T-helper 2 cell treated with Interferon-gamma antibody and Interleukin-4, amounts not matched to agents 5 μg/mL and 100 μg/mL, for 36 hours (primary cell): ENCODE measurements around the gene GTF2H1.
A peak's percentile ranks its signal among the peaks of the same experiment; 100 is the strongest.

ENCODE experiments used
- DNase-seq: peaks from one replicate; pipeline ENCODE4 v3.0.0; 2021; ENCODE audit warnings: low spot score
- H3K27ac Mint-ChIP-seq: one replicate; pipeline ENCODE4 v1.8.0; 2021; ENCODE audit warnings: mild to moderate bottlenecking, mixed read lengths
- H3K27me3 Mint-ChIP-seq: one replicate; pipeline ENCODE4 v1.8.0; 2021; ENCODE audit warnings: low read depth, mixed read lengths
- H3K36me3 Mint-ChIP-seq: one replicate; pipeline ENCODE4 v1.8.0; 2021; ENCODE audit warnings: low read depth, mixed read lengths
- H3K4me1 Mint-ChIP-seq: one replicate; pipeline ENCODE4 v1.8.0; 2021; ENCODE audit warnings: low read depth, mixed read lengths
- H3K4me3 Mint-ChIP-seq: one replicate; pipeline ENCODE4 v1.8.0; 2022; ENCODE audit warnings: mild to moderate bottlenecking, moderate library complexity, mixed read lengths
- H3K9me3 Mint-ChIP-seq: one replicate; pipeline ENCODE4 v1.8.0; 2021; ENCODE audit warnings: mixed read lengths

The GTF2H1 gene

GRCh38 chr11:18371279-18371678 lies 48.9 kb downstream of the GTF2H1 start:
- Mint-ChIP-seq H3K9me3 (no peaks in the 10 kb centered on the region), H3K4me3 (no peak overlapping the region), H3K27ac (no peak overlapping the region)

GRCh38 chr11:18372201-18372600 lies 49.8 kb downstream of the GTF2H1 start:
- peaks cover 8% of the 10 kb centered on the region for H3K36me3 Mint-ChIP-seq
- DNase-seq: no peak
- no peak overlapping the region for H3K4me3 Mint-ChIP-seq
- H3K27ac Mint-ChIP-seq: no peak overlapping the region
- no peaks in the 10 kb centered on the region for H3K27me3 Mint-ChIP-seq
- no peaks in the 10 kb centered on the region for H3K9me3 Mint-ChIP-seq
- peaks cover 14% of the 10 kb centered on the region for H3K4me1 Mint-ChIP-seq

More at GRCh38 chr11:18371279-18371678, 48.9 kb downstream of the GTF2H1 start:
- Mint-ChIP-seq H3K4me1 (peaks cover 16% of the 10 kb centered on the region), H3K36me3 (peaks cover 14% of the 10 kb centered on the region), H3K27me3 (no peaks in the 10 kb centered on the region)
- DNase-seq: no peak

GRCh38 chr11:18374956-18375355 lies 52.6 kb downstream of the GTF2H1 start:
- no peaks in the 10 kb centered on the region for H3K36me3 Mint-ChIP-seq
- no peak for DNase-seq
- no peaks in the 10 kb centered on the region for H3K9me3 Mint-ChIP-seq
- H3K27ac Mint-ChIP-seq: no peak overlapping the region
- peaks cover 3% of the 10 kb centered on the region for H3K4me1 Mint-ChIP-seq
- no peak overlapping the region for H3K4me3 Mint-ChIP-seq
- no peaks in the 10 kb centered on the region for H3K27me3 Mint-ChIP-seq

- Mint-ChIP-seq H3K4me3 (no peak overlapping the region), H3K27ac (no peak overlapping the region), H3K36me3 (no peaks in the 10 kb centered on the region), H3K9me3 (no peaks in the 10 kb centered on the region), H3K4me1 (peaks cover 3% of the 10 kb centered on the region), H3K27me3 (no peaks in the 10 kb centered on the region)
- no peak for DNase-seq
Measured at GRCh38 chr11:18375941-18376340, 53.6 kb downstream of the GTF2H1 start.

- no peak for DNase-seq
- Mint-ChIP-seq H3K27me3 (no peaks in the 10 kb centered on the region), H3K9me3 (no peaks in the 10 kb centered on the region), H3K4me3 (no peak overlapping the region), H3K4me1 (peaks cover 17% of the 10 kb centered on the region), H3K36me3 (no peaks in the 10 kb centered on the region), H3K27ac (no peak overlapping the region)
Measured at GRCh38 chr11:18379201-18379600, 56.8 kb downstream of the GTF2H1 start.

- H3K4me3 Mint-ChIP-seq: peak overlapping the region; percentile 75
- H3K4me1 Mint-ChIP-seq: peaks cover 35% of the 10 kb centered on the region
- peak; percentile 90 for DNase-seq
- no peaks in the 10 kb centered on the region for H3K36me3 Mint-ChIP-seq
- H3K9me3 Mint-ChIP-seq: no peaks in the 10 kb centered on the region
- H3K27me3 Mint-ChIP-seq: no peaks in the 10 kb centered on the region
- H3K27ac Mint-ChIP-seq: peak overlapping the region; percentile 98
Measured at GRCh38 chr11:18383388-18384156, 61.2 kb downstream of the GTF2H1 start.

GRCh38 chr11:18384157-18384641 lies 61.8 kb downstream of the GTF2H1 start:
- no peak for DNase-seq
- Mint-ChIP-seq H3K27ac (peak overlapping the region; percentile 98), H3K9me3 (no peaks in the 10 kb centered on the region), H3K27me3 (no peaks in the 10 kb centered on the region), H3K4me1 (peaks cover 35% of the 10 kb centered on the region), H3K4me3 (peak overlapping the region; percentile 75), H3K36me3 (no peaks in the 10 kb centered on the region)

- no peak overlapping the region for H3K27ac Mint-ChIP-seq
- DNase-seq: no peak
- no peak overlapping the region for H3K4me3 Mint-ChIP-seq
- peaks cover 40% of the 10 kb centered on the region for H3K4me1 Mint-ChIP-seq
- no peaks in the 10 kb centered on the region for H3K27me3 Mint-ChIP-seq
- H3K36me3 Mint-ChIP-seq: peaks cover 6% of the 10 kb centered on the region
- no peaks in the 10 kb centered on the region for H3K9me3 Mint-ChIP-seq
Measured at GRCh38 chr11:18390088-18390487, 67.7 kb downstream of the GTF2H1 start.

GRCh38 chr11:18392434-18393321 lies 70.3 kb downstream of the GTF2H1 start:
- Mint-ChIP-seq H3K4me3 (peak overlapping the region; percentile 54), H3K4me1 (peaks cover 40% of the 10 kb centered on the region), H3K27ac (peak overlapping the region; percentile 52), H3K36me3 (peaks cover 31% of the 10 kb centered on the region), H3K27me3 (no peaks in the 10 kb centered on the region), H3K9me3 (no peaks in the 10 kb centered on the region)
- no peak for DNase-seq

- Mint-ChIP-seq H3K36me3 (peaks cover 40% of the 10 kb centered on the region), H3K27ac (peak overlapping the region; percentile 98), H3K4me3 (peak overlapping the region; percentile 99)
Measured at GRCh38 chr11:18393581-18394274, 71.4 kb downstream of the GTF2H1 start.

GRCh38 chr11:18394275-18394927 lies 72.0 kb downstream of the GTF2H1 start, which contains the start of gene LDHA:
TSS of gene LDHA (plus strand) at chr11:18394563. CDS start at chr11:18396843, 2,280 bp downstream.
- peaks cover 48% of the 10 kb centered on the region for H3K4me1 Mint-ChIP-seq
- DNase-seq: peak; percentile 98
- no peaks in the 10 kb centered on the region for H3K9me3 Mint-ChIP-seq
- H3K4me3 Mint-ChIP-seq: peak within 1 kb of the TSS; percentile 99
- H3K36me3 Mint-ChIP-seq: peaks cover 46% of the 10 kb centered on the region
- H3K27me3 Mint-ChIP-seq: no peaks in the 10 kb centered on the region
- peak within 1 kb of the TSS; percentile 98 for H3K27ac Mint-ChIP-seq

More at GRCh38 chr11:18393581-18394274, 71.4 kb downstream of the GTF2H1 start:
- H3K4me1 Mint-ChIP-seq: peaks cover 43% of the 10 kb centered on the region
- H3K9me3 Mint-ChIP-seq: no peaks in the 10 kb centered on the region
- no peaks in the 10 kb centered on the region for H3K27me3 Mint-ChIP-seq
- peak; percentile 44 for DNase-seq

GRCh38 chr11:18394928-18395734 lies 72.8 kb downstream of the GTF2H1 start:
- Mint-ChIP-seq H3K9me3 (no peaks in the 10 kb centered on the region), H3K27me3 (no peaks in the 10 kb centered on the region), H3K4me3 (peak overlapping the region; percentile 99), H3K36me3 (peaks cover 53% of the 10 kb centered on the region), H3K4me1 (peaks cover 49% of the 10 kb centered on the region), H3K27ac (peak overlapping the region; percentile 98)
- DNase-seq: peak; percentile 16
